Stimulated activated CD4-positive, alpha-beta T cell treated with anti-CD3 and anti-CD28 coated beads, Interleukin-2, amount 100 ng/mL, for 48 hours (primary cell): Measurements from ENCODE around the gene TXNDC2.
"Not testable (repeated sequence)": the region's sequence is repeated elsewhere in the genome, so short reads cannot be mapped to it uniquely, and the experiment has no call there.

Source experiments
- DNase-seq, 2 donors: peaks; one replicate each; pipeline ENCODE4 v3.0.0-alpha.2; 2020

TXNDC2 gene

GRCh38 chr18:9885170-9886004 lies at the start of gene TXNDC2:
TSS of gene TXNDC2 (plus strand) at chr18:9885973. CDS start at chr18:9886681, 708 bp downstream.
- DNase-seq = no peak

DNA sequence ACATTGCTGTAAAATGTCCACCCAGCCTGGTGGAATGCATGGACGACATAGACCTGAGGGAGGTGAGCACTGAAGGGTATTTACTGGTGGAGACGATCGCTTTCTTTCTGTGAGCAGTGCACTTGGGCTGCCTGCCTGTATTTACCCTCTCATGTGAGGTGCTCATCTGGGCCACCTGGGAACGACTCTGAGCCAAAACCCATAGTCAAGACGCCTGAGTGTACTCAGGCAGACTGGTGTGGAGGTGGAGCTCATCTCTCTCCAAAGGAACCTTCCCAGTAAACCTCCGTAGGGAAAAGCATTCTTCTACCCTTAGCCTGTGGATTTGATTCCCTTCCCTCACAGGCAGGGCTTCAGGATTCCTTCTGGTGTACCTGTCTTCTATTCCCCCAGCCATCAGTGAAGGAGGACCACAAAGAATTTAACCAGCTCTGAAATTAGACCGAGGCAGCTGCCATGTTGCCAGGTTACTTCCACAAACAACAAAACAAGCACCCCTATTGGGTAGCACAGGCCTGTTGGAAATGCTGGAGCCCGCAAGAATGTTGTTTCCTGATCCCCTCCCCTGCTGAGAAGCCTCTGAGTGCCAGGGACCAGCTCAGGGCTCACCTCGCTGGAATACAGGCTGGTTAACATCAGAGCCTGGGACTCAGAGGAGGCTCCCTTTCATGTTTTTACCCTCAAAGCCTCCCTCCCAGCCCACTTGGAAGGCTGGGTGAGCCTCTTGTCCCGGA lies 47.5 kb upstream of the TXNDC2 start:
- DNase-seq = no peak

GRCh38 chr18:9839211-9839610 lies 46.6 kb upstream of the TXNDC2 start:
- DNase-seq = no peak

DNA sequence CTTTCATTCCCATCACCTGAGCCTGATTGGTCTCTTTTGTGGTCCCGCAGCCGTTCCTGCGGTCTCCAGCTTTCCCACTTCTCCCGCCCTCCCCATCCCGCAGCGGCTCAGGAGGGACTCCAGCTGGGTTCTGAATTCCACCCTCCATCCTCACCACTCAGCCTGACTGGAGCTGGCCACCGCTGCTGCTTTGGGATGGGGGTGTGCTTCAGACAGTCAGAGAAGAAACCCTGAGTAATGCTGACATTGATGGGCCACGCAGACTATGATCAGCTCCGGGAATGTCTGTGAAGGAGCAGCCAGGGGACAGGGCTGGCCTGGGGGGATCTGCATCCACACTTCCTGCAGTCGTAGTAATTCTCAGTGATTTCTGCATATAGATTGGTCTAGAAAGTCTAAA lies 45.9 kb upstream of the TXNDC2 start:
- DNase-seq = no peak

DNA sequence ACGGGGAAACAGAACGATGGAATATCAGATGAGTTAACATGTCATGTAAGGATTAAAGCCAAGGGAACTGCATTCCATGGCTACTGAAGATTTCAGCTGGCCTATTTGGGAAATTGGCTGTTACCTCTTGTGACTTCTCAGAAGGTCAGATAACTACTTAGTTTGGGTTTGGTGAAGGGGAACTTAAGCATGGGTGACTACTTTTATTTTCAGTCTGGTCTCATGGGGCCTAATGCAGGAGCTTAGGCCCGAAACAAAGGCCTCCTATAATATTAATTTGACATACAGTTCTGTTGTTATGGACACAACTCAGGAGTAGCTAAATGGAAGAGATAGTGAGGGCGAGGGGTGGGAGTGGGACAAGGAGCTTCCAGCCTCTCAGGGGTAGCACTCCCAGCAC lies 44.0 kb upstream of the TXNDC2 start:
- no peak for DNase-seq

DNA sequence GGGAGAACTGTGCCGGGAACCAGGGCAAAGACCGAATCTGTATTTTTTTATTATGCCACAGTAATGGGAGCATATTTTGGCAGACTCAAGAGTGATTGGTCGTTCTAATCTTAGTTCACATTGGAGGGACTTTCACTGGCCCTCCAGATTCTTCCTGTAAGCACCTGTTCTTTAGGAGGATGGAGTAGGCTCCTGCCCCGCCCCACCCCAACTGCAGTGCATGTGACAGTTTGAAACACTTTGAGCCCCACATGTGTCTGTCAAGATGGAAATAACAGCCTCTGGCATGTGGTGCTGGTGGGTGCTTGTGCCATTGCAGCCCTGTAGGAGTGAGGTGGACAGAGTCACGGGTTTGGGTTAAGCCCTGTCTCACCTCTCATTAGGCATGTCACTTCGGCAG lies 43.3 kb upstream of the TXNDC2 start:
- DNase-seq = no peak

GRCh38 chr18:9845256-9845655 lies 40.5 kb upstream of the TXNDC2 start:
- DNase-seq = no peak

- no peak for DNase-seq
These were observed 39.4 kb upstream of the TXNDC2 start for GRCh38 chr18:9846162-9846925.

DNA sequence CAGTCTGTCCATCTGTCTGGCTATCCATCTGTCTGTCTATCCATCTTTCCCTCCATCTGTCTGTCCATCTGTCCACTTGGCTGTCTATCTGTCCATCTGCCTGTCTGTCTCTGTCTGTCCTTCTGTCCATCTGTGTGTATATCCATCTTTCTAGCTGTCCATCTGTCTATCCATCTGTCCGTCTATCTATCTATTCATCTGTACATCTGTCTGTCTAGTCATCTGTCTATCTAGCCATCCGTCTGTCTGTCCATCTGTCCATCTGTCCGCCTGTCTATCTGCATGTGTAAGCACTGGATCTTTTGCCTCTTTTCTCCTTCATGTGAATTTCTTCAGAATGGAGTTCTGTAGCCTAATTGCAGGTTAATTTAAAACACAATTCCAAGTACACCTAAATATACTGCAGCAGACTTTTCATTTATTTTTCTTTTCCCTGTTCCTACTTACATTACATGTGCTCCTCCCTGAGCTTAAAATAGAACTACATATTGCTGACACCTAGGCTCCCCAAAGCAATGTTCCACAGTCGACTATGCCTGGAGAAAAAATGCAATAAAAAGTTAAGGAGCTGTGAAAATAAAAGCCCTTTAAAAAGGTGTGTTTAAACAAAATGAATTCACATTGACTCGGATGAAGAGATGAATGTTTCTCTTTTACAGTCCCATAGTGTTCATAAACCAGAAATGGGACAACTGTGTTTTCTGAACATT lies 37.4 kb upstream of the TXNDC2 start:
- no peak for DNase-seq

DNA sequence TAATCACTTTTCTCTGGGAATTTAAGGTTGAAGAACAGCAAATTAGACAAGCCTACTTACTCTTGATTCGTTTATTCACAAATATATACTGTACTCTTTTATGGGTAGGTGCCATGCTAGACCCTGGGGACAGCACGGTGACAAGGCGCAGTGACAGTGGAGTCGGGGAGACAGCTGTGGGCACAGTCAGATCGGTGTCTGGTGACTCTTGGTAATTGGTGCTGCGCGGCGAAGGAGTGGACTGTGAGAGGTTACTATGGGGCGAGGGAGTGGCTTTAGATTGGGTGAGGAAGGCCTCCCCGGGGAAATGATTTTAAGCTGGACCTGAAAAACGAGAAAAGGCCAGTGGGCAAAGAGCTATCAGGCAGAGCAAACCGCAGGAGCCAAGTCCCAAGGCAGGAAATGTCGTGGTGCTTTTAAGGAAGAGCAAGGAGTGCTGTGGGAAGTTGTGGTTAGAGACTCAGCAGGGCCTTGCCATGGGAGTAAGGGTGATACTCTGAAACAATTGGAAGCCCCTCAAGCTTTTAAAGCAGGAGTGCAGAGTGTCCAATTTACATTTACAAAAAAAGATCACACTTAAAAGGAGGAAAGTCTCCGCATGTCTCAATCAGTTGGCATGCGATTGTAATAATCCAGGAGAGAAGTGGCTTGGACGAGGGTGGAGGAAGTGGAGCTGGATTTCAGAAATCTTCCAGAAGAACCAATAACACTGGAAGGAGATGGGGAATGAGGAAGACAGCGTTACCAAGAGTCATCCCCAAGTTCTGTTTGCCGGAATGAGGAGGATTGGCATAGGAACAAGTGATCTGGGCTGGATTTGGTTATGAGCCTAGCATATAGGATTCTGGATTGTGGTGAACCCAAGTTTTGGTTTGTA lies 36.1 kb upstream of the TXNDC2 start:
- no peak for DNase-seq

GRCh38 chr18:9850309-9850708 lies 35.5 kb upstream of the TXNDC2 start:
- no peak for DNase-seq

- no peak for DNase-seq
These were observed 34.3 kb upstream of the TXNDC2 start for GRCh38 chr18:9851511-9851910.

- no peak for DNase-seq
These were observed 33.3 kb upstream of the TXNDC2 start for GRCh38 chr18:9852266-9853081.

DNA sequence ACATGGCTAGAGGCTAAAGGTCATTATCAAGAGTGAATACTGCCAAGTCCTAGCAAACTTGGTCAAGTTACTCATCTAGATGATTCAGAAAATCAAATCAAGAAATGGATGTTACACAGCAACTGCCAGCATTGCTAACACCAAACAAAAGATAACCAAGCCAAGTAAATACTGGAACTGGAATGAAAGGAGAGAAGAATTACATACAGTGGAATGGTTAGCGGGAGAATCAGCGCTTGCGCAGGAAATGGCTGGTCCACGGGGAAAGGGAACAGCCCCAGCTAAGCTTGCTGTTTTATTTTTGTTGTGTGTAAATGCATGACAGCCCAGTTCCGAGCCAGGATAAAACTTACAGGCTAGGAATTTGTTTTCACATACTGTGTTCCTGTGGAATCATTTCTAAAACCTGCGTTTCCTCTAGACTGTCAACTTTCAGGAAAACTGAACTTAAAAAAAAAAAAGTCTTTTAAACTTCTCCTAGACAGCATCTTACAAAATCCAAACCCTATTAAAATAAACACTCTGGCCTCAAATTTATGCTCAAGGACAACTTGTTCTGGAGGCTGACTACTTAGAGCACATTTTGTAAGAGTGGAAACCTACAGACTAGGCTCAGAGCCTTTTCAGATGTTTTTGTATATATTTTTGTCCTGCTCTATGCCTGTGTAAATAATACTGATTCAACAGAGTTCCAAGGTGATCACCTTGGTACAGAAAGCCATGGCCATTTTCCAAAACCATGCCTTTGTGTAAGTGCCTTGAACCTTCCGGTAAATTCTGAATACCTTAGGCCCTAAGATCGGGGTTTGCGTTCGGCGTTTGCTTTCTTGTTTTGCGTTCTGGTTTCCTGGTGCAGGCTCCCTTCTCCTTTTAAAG lies 30.7 kb upstream of the TXNDC2 start:
- DNase-seq = no peak

DNA sequence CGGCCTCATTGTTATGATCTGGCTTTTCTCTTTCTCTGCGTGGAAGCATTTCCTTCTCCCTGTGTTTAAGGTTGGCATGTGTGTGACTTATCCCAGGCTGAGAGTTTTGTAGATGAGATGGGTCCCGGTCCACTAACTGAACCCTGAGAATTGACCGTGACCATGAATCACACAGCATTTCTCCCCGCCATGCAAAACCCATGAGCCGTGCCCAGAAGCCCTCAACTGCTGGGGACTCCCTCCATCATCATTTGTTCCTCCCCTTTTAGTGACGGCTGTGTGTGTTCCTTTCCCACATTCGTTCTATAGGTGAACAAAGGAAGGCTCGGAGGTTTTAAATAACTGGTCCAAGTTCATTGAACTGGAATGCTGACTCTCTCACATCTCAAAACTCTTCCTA lies 30.1 kb upstream of the TXNDC2 start:
- DNase-seq = no peak

DNA sequence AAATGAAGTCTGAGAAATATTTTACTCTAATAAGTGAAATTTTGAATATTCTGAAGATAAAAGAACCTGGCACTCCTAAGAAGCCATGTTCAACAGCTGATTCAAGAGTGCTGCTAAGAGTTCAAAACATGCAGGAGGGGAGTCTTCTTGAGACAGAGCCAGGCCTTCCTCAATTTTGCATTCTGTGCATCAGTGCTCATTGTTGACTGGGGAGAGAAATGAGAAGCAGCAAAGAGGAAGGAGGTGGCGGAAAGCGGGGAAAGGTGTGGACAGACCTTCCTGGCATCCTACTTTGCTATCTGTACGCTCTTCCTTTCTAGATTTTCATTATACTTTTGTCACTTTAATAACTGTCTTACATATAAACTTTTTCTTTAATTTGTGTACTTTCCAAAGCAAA lies 29.7 kb upstream of the TXNDC2 start:
- DNase-seq = no peak

DNA sequence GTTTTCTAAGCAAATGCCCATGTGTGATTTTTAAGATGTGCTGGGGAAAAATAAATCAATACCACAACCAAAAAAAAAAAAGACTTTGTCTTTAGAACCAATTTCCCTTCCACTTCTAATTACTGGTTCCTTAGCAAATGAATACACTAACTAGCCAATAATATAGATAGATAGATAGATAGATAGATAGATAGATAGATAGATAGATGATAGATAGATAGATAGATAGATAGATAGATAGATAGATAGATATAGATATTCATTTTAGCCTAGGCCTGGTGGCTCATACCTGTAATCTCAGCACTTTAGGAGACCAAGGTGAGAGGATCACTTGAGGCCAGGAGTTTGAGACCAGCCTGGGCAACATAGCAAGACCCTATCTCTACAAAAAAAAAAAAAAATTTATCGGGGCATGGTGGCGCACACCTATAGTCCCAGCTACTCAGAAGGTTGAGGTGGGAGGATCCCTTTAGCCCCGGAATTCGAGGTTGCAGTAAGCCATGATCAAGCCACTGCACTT lies 28.2 kb upstream of the TXNDC2 start:
- not testable (repeated sequence) for DNase-seq

GRCh38 chr18:9858642-9859041 lies 27.1 kb upstream of the TXNDC2 start:
- no peak for DNase-seq

DNA sequence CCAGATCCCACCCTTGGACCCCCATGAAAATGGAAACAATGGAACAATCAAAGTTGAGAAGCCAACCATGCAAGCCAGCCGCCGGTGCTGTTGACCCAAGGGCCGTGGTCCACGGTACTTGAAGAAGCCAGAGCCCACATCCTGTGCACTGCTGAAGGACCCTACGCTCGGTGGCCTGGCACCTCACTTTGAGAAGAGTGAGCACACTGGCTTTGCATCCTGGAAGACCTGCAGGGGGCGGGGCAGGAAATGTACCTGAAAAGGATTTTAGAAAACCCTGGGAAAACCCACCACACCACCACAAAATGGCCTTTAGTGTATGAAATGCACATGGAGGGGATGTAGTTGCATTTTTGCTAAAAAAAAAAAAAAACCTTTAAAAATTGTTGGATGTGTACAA lies 26.5 kb upstream of the TXNDC2 start:
- no peak for DNase-seq

- no peak for DNase-seq
These were observed 25.1 kb upstream of the TXNDC2 start for GRCh38 chr18:9860682-9861081.
